MM.1S (cell line): ENCODE data around the gene CFAP73.

ENCODE experiments used
- DNase-seq: peaks from one replicate; pipeline ENCODE4 v3.0.0-alpha.2; 2015
- H2AFZ ChIP-seq: fragments of 300-600 bp; sonication (generic); 2 replicates; pipeline ENCODE4 v1.6.0; 2016; ENCODE audit warnings: antibody characterized with exemption, low read length
- H3F3A ChIP-seq: fragments of 300-600 bp; sonication (generic); 2 replicates; pipeline ENCODE4 v1.6.1; 2016; ENCODE audit warnings: mild to moderate bottlenecking, antibody characterized with exemption, low read length, moderate library complexity, mixed read lengths; ENCODE audit not compliant: insufficient read depth
- H3K27ac ChIP-seq: fragments of 300-600 bp; sonication (generic); 2 replicates; pipeline ENCODE4 v1.5.1; 2016; ENCODE audit warnings: mild to moderate bottlenecking, low read length
- H3K27me3 ChIP-seq: fragments of 300-600 bp; sonication (generic); replicated peaks from 2 replicates; pipeline ENCODE4 v1.6.0; 2016; ENCODE audit warnings: low read length; ENCODE audit not compliant: insufficient read depth
- H3K36me3 ChIP-seq: fragments of 300-600 bp; sonication (generic); replicated peaks from 2 replicates; pipeline ENCODE4 v1.6.1; 2016; ENCODE audit warnings: mild to moderate bottlenecking, low read length, mixed read lengths; ENCODE audit not compliant: insufficient read depth
- H3K4me1 ChIP-seq: fragments of 300-600 bp; sonication (generic); 2 replicates; pipeline ENCODE4 v1.6.1; 2016; ENCODE audit warnings: low read length, mixed read lengths
- H3K4me2 ChIP-seq: fragments of 300-600 bp; sonication (generic); 2 replicates; pipeline ENCODE4 v1.6.0; 2016; ENCODE audit warnings: low read depth, low read length
- H3K4me3 ChIP-seq: fragments of 300-600 bp; sonication (generic); 2 replicates; pipeline ENCODE4 v1.5.1; 2016; ENCODE audit warnings: low read length, mixed read lengths
- H3K79me2 ChIP-seq: fragments of 300-600 bp; sonication (generic); 2 replicates; pipeline ENCODE4 v1.6.1; 2016; ENCODE audit warnings: mixed run types, low read length, mixed read lengths
- H3K9ac ChIP-seq: fragments of 300-600 bp; sonication (generic); 2 replicates; pipeline ENCODE4 v1.6.1; 2016; ENCODE audit warnings: low read length, mixed read lengths
- H3K9me2 ChIP-seq: fragments of 300-600 bp; sonication (generic); replicated peaks from 2 replicates; pipeline ENCODE4 v1.6.1; 2016; ENCODE audit warnings: mild to moderate bottlenecking, low read length, mixed read lengths; ENCODE audit not compliant: insufficient read depth
- H3K9me3 ChIP-seq: fragments of 300-600 bp; sonication (generic); replicated peaks from 2 replicates; pipeline ENCODE4 v1.6.1; 2016; ENCODE audit warnings: mild to moderate bottlenecking, low read length, mixed read lengths; ENCODE audit not compliant: insufficient read depth
- H4K20me1 ChIP-seq: fragments of 300-600 bp; sonication (generic); 2 replicates; pipeline ENCODE4 v1.6.1; 2016; ENCODE audit warnings: mild to moderate bottlenecking, low read length, moderate library complexity, mixed read lengths; ENCODE audit not compliant: insufficient read depth
- EZH2 ChIP-seq: fragments of 300-600 bp; sonication (generic); optimal IDR thresholded peaks from 2 replicates; pipeline ENCODE3; 2017; ENCODE audit warnings: low read depth, mild to moderate bottlenecking, antibody characterized with exemption, low read length, mixed read lengths
- EZH2phosphoT487 ChIP-seq: fragments of 300-600 bp; sonication (generic); IDR thresholded peaks from 2 replicates; pipeline ENCODE4 v1.6.1; 2018; ENCODE audit warnings: antibody characterized with exemption, low read length
- TF ChIP-seq, protein P1 (sequence below): fragments of 300-600 bp; sonication (generic); IDR thresholded peaks from 2 replicates; pipeline ENCODE4 v1.5.1; 2016; ENCODE audit warnings: antibody characterized with exemption, low read length, mixed read lengths

The CFAP73 gene

DNA sequence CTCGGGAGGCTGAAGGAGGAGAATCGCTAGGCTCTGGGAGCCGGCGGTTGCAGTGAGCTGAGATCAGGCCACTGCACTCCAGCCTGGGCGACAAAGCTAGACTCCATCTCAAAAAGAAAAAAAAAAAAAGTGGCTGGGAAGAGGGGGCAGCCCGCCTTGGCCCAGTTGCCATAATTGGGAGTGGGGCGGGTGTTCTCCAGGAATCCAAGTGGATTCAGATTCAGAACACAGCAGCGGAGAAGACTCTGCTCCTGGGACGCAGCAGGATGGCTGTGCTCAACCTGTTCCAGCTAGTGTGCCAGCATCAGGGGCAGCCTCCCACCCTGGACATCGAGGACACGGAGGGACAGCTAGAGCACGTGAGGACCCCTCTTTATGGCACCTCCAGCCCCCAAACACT lies 5.5 kb downstream of the CFAP73 start:
- Histone ChIP-seq H3K9me3 (no peaks in the 10 kb centered on the region), H3K79me2 (no peaks in the 10 kb centered on the region), H4K20me1 (no peaks in the 10 kb centered on the region), H3K4me1 (no peaks in the 10 kb centered on the region), H3K4me3 (no peak overlapping the region), H3K27ac (no peak overlapping the region), H3K9ac (no peak overlapping the region), H3F3A (no peaks in the 10 kb centered on the region), H2AFZ (no peak overlapping the region), H3K27me3 (no peaks in the 10 kb centered on the region; the same call in 1 of the 2 replicates), H3K9me2 (no peaks in the 10 kb centered on the region), H3K4me2 (peak overlapping the region; percentile 62; the same call in 1 of the 2 replicates), H3K36me3 (no peaks in the 10 kb centered on the region)
- TF ChIP-seq EZH2phosphoT487: no peak
- TF ChIP-seq EZH2: no peak
- TF ChIP-seq, protein P1, sequence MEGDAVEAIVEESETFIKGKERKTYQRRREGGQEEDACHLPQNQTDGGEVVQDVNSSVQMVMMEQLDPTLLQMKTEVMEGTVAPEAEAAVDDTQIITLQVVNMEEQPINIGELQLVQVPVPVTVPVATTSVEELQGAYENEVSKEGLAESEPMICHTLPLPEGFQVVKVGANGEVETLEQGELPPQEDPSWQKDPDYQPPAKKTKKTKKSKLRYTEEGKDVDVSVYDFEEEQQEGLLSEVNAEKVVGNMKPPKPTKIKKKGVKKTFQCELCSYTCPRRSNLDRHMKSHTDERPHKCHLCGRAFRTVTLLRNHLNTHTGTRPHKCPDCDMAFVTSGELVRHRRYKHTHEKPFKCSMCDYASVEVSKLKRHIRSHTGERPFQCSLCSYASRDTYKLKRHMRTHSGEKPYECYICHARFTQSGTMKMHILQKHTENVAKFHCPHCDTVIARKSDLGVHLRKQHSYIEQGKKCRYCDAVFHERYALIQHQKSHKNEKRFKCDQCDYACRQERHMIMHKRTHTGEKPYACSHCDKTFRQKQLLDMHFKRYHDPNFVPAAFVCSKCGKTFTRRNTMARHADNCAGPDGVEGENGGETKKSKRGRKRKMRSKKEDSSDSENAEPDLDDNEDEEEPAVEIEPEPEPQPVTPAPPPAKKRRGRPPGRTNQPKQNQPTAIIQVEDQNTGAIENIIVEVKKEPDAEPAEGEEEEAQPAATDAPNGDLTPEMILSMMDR: no peak
- no peak for DNase-seq

DNA sequence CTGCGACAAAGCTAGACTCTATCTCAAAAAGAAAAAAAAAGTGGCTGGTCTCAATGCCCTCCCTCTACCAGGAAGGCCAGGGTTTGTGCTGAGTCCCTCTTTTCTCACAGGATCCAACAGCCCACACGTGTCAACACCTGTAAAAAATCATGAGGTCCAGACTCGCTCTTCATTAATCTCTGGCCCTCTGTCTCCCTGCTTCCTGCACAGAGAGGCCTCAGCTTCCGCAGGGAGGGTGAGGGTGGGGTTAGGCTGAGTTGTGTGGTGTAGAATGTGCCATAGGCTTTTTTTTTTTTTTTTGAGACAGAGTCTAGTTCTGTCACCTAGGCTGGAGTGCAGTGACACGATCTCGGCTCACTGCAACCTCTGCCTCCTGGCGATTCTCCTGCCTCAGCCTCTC lies 6.1 kb downstream of the CFAP73 start:
- Histone ChIP-seq H3K27me3 (no peaks in the 10 kb centered on the region; the same call in 1 of the 2 replicates), H3K4me2 (no peak overlapping the region), H3K4me3 (no peak overlapping the region), H3F3A (no peaks in the 10 kb centered on the region), H3K9ac (no peak overlapping the region), H3K4me1 (no peaks in the 10 kb centered on the region), H2AFZ (no peak overlapping the region), H3K9me3 (no peaks in the 10 kb centered on the region), H3K79me2 (no peaks in the 10 kb centered on the region), H3K36me3 (no peaks in the 10 kb centered on the region), H3K9me2 (no peaks in the 10 kb centered on the region), H3K27ac (no peak overlapping the region), H4K20me1 (no peaks in the 10 kb centered on the region)
- no peak for DNase-seq
- TF ChIP-seq, protein P1: no peak
- TF ChIP-seq EZH2 (no peak), EZH2phosphoT487 (no peak)

DNA sequence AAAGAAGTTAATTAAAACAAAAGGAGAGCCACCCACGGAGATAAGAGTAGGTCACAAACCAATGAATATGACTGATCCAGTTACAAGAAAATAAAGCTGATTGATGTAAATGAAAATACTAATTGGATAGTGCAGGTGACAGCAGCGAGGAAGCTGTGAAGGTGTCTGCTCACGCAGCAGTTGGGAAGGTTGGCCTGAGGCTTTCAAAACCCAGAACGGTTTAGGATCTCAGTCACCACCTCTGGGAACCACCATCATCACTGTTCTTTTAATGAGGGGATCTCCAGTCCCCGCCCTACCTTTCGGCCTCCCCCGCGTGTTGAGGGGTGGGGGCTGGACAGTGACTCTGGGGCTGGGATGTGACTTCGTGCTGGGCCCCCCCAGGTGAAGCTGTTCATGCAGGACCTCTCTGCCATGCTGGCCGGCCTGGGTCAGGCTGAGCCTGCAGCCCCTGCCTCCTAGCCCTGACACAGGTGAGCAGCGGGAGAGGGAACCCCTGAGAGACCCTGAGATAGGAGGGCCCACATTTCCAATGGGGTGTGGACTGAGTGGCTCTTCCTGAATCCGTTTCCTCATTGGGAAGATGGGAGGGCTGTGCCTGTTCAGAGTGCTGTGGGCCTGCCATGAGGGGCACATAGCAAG lies 7.8 kb downstream of the CFAP73 start:
- DNase-seq: no peak
- TF ChIP-seq, protein P1: no peak
- TF ChIP-seq EZH2phosphoT487: no peak
- TF ChIP-seq EZH2: no peak
- Histone ChIP-seq H3K79me2 (no peaks in the 10 kb centered on the region), H3F3A (no peaks in the 10 kb centered on the region), H3K9ac (no peak overlapping the region), H3K9me3 (no peaks in the 10 kb centered on the region), H4K20me1 (no peaks in the 10 kb centered on the region), H3K9me2 (no peaks in the 10 kb centered on the region), H3K4me1 (no peaks in the 10 kb centered on the region), H3K4me2 (no peak overlapping the region), H3K4me3 (no peak overlapping the region), H3K36me3 (no peaks in the 10 kb centered on the region), H2AFZ (no peak overlapping the region), H3K27ac (no peak overlapping the region), H3K27me3 (no peaks in the 10 kb centered on the region)
